ENCODE results near the gene TBC1D9.

DNA sequence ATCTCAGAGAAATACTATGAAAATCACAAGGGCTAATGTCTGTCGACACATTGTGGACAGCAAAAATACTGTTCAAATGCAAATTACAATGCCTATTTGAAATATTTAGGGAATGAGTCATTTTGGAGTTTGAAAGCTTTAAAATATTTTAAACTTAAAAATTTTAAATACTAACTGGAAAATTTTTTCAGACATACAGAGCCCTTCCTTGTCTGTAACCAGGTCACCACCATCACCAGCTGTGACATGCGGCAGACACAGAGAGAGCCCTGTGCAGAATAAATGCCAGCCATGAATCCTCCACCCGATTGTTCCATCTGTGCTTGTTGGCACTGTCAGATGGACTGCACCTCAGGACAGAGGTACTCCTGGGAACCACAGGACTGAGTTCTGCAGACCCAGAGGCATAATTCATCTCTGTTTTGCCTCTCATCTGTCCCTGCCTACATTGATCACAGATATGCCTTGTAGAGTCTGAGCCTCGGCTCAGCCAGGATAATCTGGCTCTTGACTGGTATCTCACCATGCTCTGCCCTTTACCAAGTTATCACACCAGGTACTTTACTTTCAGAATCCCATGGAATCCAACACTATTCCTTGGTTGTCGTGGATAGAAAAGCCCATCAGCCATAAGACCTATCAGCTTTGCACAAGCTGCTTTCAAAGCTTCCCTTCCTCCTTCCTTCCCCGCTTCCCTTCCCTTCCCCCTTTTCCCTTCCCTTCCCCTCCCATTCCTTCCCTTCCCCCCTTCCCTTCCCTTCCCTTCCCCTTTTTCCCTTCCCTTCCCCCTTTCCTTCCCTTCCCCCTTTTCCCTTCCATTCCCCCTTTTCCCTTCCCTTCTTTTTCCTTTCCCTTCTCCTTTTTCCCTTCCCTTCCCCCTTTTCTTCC is 67.2 kb downstream of the TBC1D9 start:
- TF ChIP-seq, protein P1, sequence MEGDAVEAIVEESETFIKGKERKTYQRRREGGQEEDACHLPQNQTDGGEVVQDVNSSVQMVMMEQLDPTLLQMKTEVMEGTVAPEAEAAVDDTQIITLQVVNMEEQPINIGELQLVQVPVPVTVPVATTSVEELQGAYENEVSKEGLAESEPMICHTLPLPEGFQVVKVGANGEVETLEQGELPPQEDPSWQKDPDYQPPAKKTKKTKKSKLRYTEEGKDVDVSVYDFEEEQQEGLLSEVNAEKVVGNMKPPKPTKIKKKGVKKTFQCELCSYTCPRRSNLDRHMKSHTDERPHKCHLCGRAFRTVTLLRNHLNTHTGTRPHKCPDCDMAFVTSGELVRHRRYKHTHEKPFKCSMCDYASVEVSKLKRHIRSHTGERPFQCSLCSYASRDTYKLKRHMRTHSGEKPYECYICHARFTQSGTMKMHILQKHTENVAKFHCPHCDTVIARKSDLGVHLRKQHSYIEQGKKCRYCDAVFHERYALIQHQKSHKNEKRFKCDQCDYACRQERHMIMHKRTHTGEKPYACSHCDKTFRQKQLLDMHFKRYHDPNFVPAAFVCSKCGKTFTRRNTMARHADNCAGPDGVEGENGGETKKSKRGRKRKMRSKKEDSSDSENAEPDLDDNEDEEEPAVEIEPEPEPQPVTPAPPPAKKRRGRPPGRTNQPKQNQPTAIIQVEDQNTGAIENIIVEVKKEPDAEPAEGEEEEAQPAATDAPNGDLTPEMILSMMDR (IDR thresholded peaks at IDR 0.05) = no peak
- TF ChIP-seq POLR2A (IDR thresholded peaks at IDR 0.05) = no peak
